Stimulated activated CD4-positive, alpha-beta T cell treated with anti-CD3 and anti-CD28 coated beads, TNF-alpha, amount 100 ng/mL, for 48 hours (primary cell): ENCODE data around the gene DGCR2.
"Not testable (repeated sequence)": the region's sequence is repeated elsewhere in the genome, so short reads cannot be mapped to it uniquely, and the experiment has no call there.

Source experiments
- DNase-seq, 3 donors: peaks; one replicate each; pipeline ENCODE4 v3.0.0-alpha.2; 2020; ENCODE audit warnings: low read depth in 3 of 3

Gene DGCR2, protein sequence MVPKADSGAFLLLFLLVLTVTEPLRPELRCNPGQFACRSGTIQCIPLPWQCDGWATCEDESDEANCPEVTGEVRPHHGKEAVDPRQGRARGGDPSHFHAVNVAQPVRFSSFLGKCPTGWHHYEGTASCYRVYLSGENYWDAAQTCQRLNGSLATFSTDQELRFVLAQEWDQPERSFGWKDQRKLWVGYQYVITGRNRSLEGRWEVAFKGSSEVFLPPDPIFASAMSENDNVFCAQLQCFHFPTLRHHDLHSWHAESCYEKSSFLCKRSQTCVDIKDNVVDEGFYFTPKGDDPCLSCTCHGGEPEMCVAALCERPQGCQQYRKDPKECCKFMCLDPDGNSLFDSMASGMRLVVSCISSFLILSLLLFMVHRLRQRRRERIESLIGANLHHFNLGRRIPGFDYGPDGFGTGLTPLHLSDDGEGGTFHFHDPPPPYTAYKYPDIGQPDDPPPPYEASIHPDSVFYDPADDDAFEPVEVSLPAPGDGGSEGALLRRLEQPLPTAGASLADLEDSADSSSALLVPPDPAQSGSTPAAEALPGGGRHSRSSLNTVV

DNA sequence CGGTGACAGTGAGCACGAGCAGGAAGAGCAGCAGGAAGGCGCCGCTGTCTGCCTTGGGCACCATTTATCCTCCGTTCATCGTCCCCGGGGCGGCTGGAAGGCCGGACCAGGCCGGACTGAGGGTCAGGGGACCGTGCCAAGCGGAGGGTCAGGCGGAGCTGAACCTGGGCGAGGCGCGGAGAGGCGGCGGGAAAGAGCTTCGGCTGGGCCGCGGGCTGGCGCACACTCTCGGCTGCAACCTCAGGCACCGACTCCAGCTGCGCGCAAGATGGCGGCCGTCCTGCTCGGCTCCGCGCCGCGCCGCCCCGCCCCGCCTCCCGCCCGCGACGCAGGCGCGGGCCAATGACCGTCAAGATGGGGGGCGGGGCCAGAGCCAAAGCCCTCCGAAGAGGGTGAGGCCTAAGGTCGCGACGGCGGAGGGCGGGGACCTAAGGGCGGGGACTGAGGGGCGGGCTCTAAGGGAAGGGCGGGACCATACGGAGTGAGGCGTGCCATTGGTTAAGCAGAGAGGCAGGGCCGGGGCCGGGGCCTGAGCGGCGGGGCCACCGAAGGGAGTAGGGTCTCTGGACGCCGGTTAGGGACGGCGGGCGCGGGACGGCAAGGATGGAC, at the start of gene DGCR2:
DGCR2 (minus strand) TSS at position 270 of the 609 bp plus-strand sequence; CDS start at position 64, 206 bp downstream.
- peak; percentile 93 to 98 (median 94) for DNase-seq

GRCh38 chr22:19169947-19170318, 47.7 kb upstream of the DGCR2 start:
- DNase-seq, result no peak

DNA sequence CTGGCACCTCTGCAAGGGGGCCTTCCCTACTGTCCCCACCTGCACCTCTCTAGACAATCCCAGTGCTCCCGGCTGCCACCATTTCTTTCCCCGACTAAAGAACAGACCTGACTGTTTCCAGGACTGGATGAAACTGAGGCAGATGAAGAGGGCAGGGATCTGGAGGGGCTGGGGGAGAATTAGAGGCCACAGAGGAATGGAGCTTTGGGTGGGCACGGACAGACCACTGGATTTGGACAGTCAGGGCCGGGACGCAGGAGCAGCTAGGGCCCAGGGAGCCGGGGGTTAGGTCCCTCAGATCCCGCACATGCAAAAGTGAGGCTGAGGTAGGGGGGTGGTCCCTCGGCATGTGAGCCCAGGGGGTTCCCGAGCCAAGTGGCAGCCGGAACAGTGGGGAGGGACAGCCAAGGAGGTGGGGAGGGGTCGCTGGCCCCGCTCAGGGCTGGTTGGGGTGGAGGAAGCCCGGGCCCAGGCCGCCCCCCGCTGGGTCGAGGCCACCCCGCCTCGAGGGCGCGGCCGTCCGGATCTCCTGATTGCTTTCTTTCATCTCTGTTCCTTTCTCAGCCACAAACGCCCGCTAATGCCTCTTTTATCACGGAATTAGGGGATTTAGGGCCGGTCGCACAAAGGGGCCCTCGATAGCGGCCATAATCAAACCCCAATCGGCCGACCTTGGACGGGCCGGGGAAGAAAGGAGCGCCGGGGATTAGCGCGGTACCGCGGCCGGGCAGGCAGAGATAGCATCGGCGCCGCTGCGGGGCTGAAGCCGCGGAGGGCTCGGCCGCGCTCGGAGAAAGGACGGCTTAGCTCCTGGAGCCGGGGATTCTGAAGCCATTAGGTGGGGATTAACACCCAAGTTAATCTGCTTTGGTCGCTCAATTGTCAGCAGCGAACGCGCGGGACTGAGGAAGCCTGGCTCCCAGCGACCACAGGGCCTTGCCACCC, 47.1 kb upstream of the DGCR2 start:
- no peak for DNase-seq

DNA sequence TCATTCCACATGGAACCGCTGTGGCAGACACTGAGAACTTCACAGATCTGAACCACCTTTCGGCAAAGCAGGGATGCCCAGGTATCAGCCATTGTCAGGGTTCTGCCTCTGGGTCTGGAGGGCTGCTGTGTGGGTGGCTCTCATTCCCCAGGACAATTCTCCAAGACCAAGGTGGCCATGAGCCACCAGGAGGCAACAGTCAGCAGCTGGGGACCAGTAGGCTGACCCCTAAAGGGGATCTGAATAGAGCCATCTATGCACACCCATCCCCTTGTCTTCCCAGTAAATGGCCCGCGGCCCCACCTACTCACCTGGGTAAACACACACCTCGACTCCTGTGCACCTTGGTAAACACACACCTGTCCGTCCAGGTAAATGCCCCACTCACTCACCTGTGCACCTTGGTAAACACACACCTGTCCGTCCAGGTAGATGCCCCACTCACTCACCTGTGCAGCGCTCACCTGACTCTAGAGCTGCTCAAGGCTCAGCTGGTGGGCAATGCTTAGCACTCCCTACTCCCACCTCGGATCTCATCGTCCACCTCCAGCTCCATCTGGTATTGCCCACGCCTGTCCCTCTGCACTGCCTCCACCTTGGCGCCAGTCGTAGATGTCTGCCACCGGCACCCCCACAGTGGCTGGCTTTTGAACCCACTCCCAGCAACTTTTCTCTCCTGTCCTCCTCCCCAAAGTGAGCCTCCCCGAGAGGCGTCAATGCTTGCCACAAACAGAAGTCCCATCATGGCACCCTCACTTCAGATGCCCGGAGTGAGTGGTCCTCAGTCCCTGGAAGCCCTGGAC, 46.1 kb upstream of the DGCR2 start:
- DNase-seq, result no peak

- DNase-seq, result no peak
These were observed 45.1 kb upstream of the DGCR2 start for GRCh38 chr22:19167106-19167869.

DNA sequence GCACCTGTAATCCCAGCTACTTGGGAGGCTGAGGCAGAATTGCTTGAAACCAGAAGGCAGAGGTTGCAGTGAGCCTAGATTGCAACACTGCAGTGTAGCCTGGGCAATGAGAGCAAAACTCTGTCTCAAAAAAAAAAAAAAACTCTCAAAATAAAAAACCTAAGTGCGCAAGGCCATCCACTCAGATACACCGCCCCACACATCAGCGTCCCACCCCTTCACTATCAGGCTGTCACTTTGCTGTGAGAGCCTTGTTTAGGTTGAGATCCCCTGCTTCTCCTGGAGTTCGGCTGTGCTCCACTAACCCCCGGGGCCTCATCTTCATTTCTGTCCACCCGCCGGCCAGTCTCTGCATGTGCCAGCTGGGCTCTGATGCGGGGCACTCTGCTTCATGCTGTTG, 44.2 kb upstream of the DGCR2 start:
- no peak for DNase-seq

DNA sequence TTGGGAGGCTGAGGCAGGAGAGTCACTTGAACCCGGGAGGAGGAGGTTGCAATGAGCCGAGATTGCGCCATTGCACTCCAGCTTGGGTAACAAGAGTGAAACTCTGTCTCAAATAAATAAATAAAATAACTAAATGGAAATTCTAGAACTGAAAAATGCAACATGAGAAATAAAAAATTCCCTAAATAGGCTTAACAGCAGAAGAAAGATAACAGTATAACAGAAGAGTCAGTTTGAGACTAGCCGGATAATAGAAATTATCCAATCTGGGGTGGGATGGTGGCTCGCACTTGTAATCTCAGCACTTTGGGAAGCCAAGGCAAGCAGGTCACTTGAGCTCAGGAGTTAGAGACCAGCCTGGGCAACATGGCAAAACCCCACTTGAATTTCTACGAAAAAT, 42.2 kb upstream of the DGCR2 start:
- no peak for DNase-seq

DNA sequence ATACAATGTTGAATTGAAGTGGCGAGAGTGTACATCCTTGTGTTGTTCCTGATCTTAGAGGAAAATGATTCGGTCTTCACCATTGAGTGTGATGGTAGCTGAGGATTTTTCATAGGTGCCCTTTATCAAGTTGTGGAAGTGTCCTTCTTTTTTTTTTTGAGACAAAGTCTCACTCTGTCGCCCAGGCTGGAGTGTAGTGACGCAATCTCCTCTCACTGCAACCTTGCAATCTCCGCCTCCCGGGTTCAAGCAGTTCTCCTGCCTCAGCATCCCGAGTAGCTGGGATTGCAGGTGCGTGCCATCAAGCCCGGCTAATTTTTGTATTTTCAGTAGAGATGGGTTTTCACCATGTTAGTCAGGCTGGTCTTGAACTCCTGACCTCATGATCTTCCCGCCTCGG, 36.4 kb upstream of the DGCR2 start:
- DNase-seq, result not testable (repeated sequence)

DNA sequence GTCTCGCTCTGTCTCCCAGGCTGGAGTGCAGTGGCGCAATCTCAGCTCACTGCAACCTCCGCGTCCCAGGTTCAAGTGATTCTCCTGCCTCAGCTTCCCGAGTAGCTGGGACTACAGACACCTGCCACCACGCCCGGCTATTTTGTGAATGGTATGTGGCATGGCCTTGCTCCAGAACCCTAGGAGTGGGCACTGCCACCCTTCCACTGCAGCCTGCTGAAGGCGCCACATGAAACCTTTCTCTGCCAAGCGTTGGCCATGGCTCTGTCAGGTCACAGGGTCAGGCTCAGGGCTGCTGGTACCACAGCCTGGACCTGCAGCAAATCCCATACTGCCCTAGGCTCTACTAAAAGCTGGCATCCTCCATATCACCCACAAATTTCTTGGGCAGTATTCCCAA, 33.9 kb upstream of the DGCR2 start:
- DNase-seq, result not testable (repeated sequence)

GRCh38 chr22:19152942-19153883, 31.0 kb upstream of the DGCR2 start:
- no peak for DNase-seq

GRCh38 chr22:19151329-19152191, 29.3 kb upstream of the DGCR2 start:
- no peak for DNase-seq

DNA sequence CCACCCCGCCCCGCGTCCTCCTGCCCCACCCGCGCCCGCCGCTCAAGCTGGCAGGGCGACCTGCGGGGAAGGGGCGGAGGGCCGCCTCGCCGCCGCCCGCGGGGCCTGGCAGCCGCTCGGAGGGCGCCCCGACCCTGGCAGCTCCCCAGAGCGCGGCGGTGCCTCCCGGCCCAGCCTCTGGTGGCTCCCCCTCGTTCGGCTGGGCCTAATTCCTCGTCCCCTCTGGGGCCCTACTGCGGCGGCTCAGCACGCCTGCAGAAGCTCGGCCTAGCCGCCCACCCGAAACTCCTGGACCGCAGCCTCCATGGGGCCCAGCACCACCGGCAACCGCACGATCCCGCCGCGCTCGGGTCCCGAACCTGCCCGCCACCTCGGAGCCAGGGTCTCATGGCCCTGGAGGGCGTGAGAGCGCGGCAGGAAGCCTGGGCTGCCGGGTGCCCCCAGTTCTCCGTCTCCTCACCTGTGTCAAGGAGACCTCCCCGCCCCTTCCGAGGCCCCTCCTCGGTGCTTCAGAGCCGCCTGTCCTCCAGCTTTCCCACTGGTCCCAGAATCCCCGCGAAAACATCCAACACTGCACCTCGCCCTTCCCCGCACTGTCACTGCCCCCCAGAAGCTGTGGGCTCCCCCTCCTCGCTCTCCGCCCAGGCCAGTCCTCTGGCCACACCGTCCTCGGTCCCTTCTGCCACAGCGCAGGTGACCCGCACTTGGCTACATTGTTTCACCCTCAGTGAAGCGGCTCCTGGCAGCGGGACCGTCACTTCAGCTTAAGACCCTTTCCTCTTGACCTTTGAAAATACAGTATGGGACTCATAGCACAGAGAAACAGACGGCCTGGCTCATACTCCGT, 28.5 kb upstream of the DGCR2 start:
- no peak for DNase-seq

- DNase-seq, result no peak
These were observed 27.8 kb upstream of the DGCR2 start, which contains the start of gene GSC2 for GRCh38 chr22:19149991-19150390. Gene GSC2 (minus strand): TSS chr22:19150292. CDS start chr22:19150283, 9 bp downstream.

DNA sequence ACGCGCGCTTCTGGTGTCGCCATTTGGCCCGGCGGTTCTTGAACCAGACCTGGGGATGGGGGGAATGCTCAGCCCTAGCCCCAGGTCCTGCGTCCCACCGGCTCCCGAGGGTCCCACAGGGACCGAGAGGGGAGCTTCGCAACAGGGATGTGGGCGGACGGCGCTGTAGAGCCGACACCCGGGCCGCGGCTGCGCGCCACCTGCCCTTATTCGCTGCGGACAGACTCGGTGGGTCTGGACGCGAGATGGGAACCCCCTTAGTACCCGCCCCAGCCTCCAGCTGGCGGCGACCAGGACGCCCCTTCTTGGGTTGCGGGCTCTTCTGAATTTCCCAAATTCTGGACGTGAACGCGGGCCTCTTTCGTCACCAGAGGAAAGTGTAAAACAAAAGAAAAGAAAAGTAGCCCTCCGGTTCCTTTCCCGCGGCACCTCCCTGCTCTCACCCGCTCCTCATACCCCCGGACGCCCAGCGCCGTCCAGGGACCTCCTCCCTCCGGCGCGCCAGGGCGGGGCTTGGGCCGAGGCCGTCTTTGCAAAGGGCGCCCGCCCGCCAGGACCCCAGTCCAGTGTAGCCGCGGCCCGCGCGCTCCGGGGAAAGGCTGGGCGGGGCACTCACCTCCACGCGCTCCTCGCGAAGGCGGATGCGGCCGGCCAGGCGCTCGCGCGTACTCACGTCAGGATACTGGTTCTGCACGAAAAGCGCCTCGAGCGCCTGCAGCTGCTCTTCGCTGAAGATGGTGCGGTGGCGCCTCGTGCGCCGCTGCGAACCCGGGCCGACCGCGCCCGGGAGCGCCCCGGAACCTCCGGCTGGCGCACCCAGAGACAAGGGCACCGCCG, 27.1 kb upstream of the DGCR2 start:
- DNase-seq, result no peak

GRCh38 chr22:19148417-19149046, 26.3 kb upstream of the DGCR2 start:
- no peak for DNase-seq
